Activated T-helper 1 cell treated with anti-CD3 and anti-CD28 coated beads, Interleukin-12 subunit alpha, Interleukin-12 subunit beta, Interleukin-2, Interleukin-4 antibody, amounts not matched to agents 30 ng/mL and 10 ng/mL and 1 ng/mL, durations not matched to agents 14 hours and 24 hours and 36 hours (primary cell): ENCODE measurements around the gene SPDEF. TPM values are rescaled to one million over a fixed set of nuclear protein-coding genes. Genes with fewer than 3 reads are reported as not detected.

Experiments used
- DNase-seq: peaks from one replicate; pipeline ENCODE4 v3.0.0; 2021; ENCODE audit warnings: low spot score
- H3K27ac Mint-ChIP-seq: one replicate; pipeline ENCODE4 v1.8.0; 2021; ENCODE audit warnings: mild to moderate bottlenecking, mixed read lengths
- H3K27me3 Mint-ChIP-seq: one replicate; pipeline ENCODE4 v1.8.0; 2022; ENCODE audit warnings: mild to moderate bottlenecking, moderate library complexity, mixed read lengths; ENCODE audit not compliant: insufficient read depth
- H3K36me3 Mint-ChIP-seq: one replicate; pipeline ENCODE4 v1.8.0; 2021; ENCODE audit warnings: low read depth, mixed read lengths
- H3K4me1 Mint-ChIP-seq: one replicate; pipeline ENCODE4 v1.8.0; 2021; ENCODE audit warnings: low read depth, mixed read lengths
- H3K4me3 Mint-ChIP-seq: one replicate; pipeline ENCODE4 v1.8.0; 2021; ENCODE audit warnings: mild to moderate bottlenecking, moderate library complexity, mixed read lengths
- H3K9me3 Mint-ChIP-seq: one replicate; pipeline ENCODE4 v1.8.0; 2021; ENCODE audit warnings: mixed read lengths
- intact Hi-C: fragments of 100-400 bp; cut with micrococcal nuclease; formaldehyde crosslinking; loops from one replicate; pipeline ENCODE4 v1.15.1; 2024
- total RNA-seq: library from RNA; stranded (reverse); gene quantifications from 2 replicates; pipeline ENCODE4 v1.2.3, GENCODE V29; 2022

Gene SPDEF
- total RNA-seq, 1 donor from 2014 or later = not detected

DNA sequence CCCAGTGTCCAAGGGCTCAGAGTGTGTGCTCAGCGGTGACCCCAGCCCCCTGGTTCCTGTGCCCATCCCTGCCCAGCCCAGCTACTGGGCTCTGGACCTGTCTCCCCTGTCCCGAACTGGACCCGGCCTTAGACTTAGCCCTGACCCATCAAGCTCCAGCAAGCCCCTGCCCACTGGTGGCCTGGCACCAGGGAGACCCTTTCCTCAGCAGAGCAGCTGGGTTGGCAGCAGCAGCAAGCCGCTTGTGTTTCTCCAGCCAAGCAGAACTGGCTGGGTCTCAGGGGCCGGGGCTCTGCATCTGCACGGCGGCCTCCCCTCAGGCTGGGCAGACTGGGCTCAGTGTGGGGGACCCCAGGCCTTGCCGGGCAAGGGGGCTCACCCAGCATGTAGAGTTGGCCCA, 801 bp downstream of the SPDEF start:
- no peaks in the 10 kb centered on the region for H3K9me3 Mint-ChIP-seq
- H3K4me1 Mint-ChIP-seq = peaks cover 5% of the 10 kb centered on the region
- no peak for DNase-seq
- intact Hi-C loops = no loop called here
- H3K27me3 Mint-ChIP-seq = no peaks in the 10 kb centered on the region
- H3K4me3 Mint-ChIP-seq = no peak overlapping the region
- H3K27ac Mint-ChIP-seq = no peak overlapping the region
- H3K36me3 Mint-ChIP-seq = no peaks in the 10 kb centered on the region

DNA sequence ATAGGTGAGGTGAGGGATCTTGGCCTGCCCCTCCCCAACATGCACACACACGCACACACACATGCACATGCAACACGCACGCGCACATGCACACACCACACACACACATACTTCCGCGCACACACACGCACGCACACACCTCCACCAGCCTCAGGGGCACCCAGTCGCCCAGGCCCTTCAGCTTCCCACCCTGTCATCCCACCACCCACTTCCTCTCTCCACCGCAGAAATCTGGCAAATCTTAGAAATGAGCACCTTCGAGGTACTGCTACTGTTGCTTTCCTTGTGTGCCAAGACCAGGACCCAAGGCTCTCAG, 1.2 kb downstream of the SPDEF start:
- Mint-ChIP-seq H3K27ac (no peak overlapping the region), H3K4me3 (no peak overlapping the region), H3K4me1 (peaks cover 5% of the 10 kb centered on the region), H3K36me3 (no peaks in the 10 kb centered on the region), H3K27me3 (no peaks in the 10 kb centered on the region), H3K9me3 (no peaks in the 10 kb centered on the region)
- DNase-seq = no peak
- intact Hi-C loops = no loop called here

DNA sequence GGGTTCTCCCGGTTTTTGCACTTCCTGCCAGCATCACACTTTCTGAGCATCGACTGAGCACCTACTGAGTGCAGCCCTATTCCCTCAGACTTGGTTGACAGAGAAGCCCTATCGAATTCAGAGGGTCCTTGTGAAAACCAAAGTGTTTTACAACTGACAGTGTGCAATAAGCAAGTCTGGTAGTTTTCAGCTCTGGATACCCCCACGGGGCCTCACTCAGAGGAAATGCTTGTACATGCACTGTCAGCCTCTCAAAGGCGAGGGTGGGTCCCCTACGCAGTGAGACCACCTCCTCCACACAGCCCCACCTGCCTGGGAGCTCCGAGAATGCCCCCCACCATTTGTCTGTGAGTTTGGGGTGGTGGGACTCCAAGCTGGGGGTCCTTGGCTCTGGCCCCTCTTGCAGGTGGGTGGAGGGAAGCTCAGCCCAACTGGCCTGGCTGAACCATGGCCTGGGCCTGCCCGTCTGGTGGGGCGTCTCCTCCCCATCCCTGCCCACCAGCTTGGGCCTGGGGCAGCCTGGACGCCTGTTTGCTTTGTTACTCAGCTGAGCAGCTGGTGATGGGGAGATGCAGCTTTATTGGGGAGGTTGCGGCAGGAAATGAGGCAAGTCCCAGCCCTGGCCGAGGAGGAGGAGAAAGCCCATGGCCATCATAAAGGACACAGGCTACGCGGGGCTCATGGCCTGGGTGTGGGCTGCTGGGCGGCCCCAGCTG, 1.7 kb downstream of the SPDEF start:
- no peak overlapping the region for H3K4me3 Mint-ChIP-seq
- H3K27ac Mint-ChIP-seq = no peak overlapping the region

GRCh38 chr6:34553750-34554149, 2.4 kb downstream of the SPDEF start:
- Mint-ChIP-seq H3K4me3 (no peak overlapping the region), H3K9me3 (no peaks in the 10 kb centered on the region), H3K27me3 (no peaks in the 10 kb centered on the region), H3K4me1 (peaks cover 5% of the 10 kb centered on the region), H3K36me3 (no peaks in the 10 kb centered on the region), H3K27ac (no peak overlapping the region)
- intact Hi-C loops = no loop called here
- DNase-seq = no peak

More for the DNA sequence above, 1.7 kb downstream of the SPDEF start:
- intact Hi-C loops = no loop called here
- peaks cover 5% of the 10 kb centered on the region for H3K4me1 Mint-ChIP-seq
- no peak for DNase-seq
- no peaks in the 10 kb centered on the region for H3K9me3 Mint-ChIP-seq
- no peaks in the 10 kb centered on the region for H3K36me3 Mint-ChIP-seq
- no peaks in the 10 kb centered on the region for H3K27me3 Mint-ChIP-seq

GRCh38 chr6:34553146-34553545, 3.0 kb downstream of the SPDEF start:
- Mint-ChIP-seq H3K27ac (no peak overlapping the region), H3K27me3 (no peaks in the 10 kb centered on the region), H3K4me1 (peaks cover 5% of the 10 kb centered on the region)

GRCh38 chr6:34552620-34553019, 3.5 kb downstream of the SPDEF start:
- intact Hi-C loops = no loop called here
- H3K27ac Mint-ChIP-seq = no peak overlapping the region
- no peak overlapping the region for H3K4me3 Mint-ChIP-seq
- peaks cover 5% of the 10 kb centered on the region for H3K4me1 Mint-ChIP-seq
- no peaks in the 10 kb centered on the region for H3K9me3 Mint-ChIP-seq
- no peak for DNase-seq
- H3K27me3 Mint-ChIP-seq = no peaks in the 10 kb centered on the region
- H3K36me3 Mint-ChIP-seq = no peaks in the 10 kb centered on the region

More at GRCh38 chr6:34553146-34553545, 3.0 kb downstream of the SPDEF start:
- Mint-ChIP-seq H3K9me3 (no peaks in the 10 kb centered on the region), H3K4me3 (no peak overlapping the region), H3K36me3 (no peaks in the 10 kb centered on the region)
- DNase-seq = no peak
- intact Hi-C loops = no loop called here

GRCh38 chr6:34551720-34552119, 4.4 kb downstream of the SPDEF start:
- Mint-ChIP-seq H3K4me3 (no peak overlapping the region), H3K9me3 (no peaks in the 10 kb centered on the region), H3K4me1 (peaks cover 5% of the 10 kb centered on the region), H3K27ac (no peak overlapping the region), H3K36me3 (no peaks in the 10 kb centered on the region), H3K27me3 (no peaks in the 10 kb centered on the region)
- intact Hi-C loops = no loop called here
- no peak for DNase-seq

- intact Hi-C loops = no loop called here
- Mint-ChIP-seq H3K36me3 (no peaks in the 10 kb centered on the region), H3K4me3 (no peak overlapping the region), H3K9me3 (no peaks in the 10 kb centered on the region), H3K27ac (no peak overlapping the region), H3K27me3 (no peaks in the 10 kb centered on the region), H3K4me1 (peaks cover 5% of the 10 kb centered on the region)
- no peak for DNase-seq
These were observed 6.3 kb downstream of the SPDEF start for GRCh38 chr6:34549804-34550202.

DNA sequence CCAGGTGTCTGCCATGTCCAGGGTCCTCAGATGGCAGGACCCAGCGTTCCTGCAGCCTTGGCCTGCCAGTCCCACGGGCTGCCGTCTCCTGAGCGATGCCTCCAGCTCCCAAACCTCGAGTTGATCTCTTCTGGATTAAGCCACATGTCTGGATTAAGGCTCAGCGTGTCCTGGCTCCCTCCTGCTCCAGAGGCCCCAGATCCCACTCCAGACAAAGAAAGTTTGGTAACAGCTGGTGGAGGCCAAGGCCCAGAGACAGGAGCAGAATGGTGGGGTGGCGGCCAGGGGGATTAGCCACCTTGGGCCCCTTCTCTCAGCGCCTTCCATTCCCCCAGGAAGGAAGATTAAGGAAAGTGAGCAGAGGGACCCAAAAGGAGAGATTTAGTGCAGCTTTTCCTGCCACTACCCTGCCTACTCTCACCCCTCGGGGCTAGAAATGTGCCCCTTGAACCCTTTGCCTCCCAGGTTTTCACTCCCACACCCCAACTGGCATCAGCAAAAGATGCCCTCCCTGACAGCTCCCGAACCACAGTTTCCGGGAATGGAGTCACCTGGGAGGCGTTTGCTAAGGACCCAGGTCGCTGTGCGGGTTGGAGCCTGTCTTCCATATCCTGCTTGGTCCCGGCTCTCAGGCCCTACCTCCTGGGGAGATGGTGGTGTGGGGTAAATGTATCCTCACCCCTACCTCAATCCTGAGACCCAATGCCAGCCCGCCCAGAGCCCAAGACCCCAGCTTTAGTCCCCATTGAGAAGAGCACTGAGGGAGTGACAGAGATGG, 6.9 kb downstream of the SPDEF start:
- H3K27ac Mint-ChIP-seq = no peak overlapping the region
- no peaks in the 10 kb centered on the region for H3K9me3 Mint-ChIP-seq
- H3K4me3 Mint-ChIP-seq = no peak overlapping the region
- intact Hi-C loops = no loop called here
- H3K4me1 Mint-ChIP-seq = peaks cover 4% of the 10 kb centered on the region
- no peaks in the 10 kb centered on the region for H3K27me3 Mint-ChIP-seq
- no peak for DNase-seq
- no peaks in the 10 kb centered on the region for H3K36me3 Mint-ChIP-seq

DNA sequence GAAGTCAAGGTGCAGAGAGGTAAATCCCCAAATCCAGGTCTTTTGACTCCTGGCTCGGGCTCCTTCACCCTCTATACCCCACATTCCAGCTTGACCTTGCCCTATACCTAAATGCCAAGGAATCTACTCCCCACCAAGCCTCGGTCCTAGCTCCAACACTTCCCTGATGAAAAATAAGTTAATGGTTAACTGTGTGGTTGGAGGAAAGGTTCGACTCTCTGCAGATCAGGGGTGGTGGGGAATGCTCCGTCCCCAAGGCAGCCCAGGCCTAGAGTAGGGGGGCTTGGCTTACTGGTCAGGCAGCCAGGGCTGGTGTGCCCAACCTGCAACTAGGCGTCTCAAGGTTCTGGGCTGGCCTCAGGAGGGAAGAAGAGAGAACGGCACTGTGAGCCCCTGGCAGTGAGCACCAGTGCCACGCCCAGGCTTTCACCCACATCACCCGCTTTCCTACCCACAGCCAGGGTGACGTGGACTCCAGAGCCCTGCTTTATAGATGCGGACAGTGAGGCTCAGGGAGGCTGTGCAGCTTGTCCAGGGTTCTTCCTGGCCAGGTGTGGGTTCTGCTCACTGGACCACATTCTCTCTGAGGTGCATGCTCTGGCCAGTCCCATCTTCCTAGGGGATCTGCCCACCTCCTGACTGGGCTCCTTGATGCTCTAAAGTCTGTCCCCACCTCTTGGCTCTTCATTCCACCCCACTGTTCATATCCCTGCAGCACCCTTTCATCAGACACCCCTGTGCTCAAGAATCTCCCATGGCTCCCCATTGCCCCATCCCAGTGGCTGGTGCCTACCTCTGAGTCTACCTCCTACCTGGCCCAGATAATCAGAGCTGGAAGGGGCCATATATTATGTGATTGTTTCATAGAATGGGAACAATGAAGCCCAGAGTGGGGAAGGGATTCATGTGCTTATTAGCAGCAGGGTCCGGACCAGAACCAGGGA, 8.2 kb downstream of the SPDEF start:
- DNase-seq = no peak
- Mint-ChIP-seq H3K27ac (no peak overlapping the region), H3K4me1 (no peaks in the 10 kb centered on the region), H3K27me3 (no peaks in the 10 kb centered on the region), H3K4me3 (no peak overlapping the region), H3K9me3 (no peaks in the 10 kb centered on the region), H3K36me3 (no peaks in the 10 kb centered on the region)
- intact Hi-C loops = no loop called here

- peaks cover 2% of the 10 kb centered on the region for H3K27me3 Mint-ChIP-seq
- no peak overlapping the region for H3K4me3 Mint-ChIP-seq
- no peak for DNase-seq
- no peaks in the 10 kb centered on the region for H3K36me3 Mint-ChIP-seq
- no peaks in the 10 kb centered on the region for H3K9me3 Mint-ChIP-seq
- intact Hi-C loops = no loop called here
- no peaks in the 10 kb centered on the region for H3K4me1 Mint-ChIP-seq
- no peak overlapping the region for H3K27ac Mint-ChIP-seq
These were observed 9.4 kb downstream of the SPDEF start for GRCh38 chr6:34546551-34547321.

DNA sequence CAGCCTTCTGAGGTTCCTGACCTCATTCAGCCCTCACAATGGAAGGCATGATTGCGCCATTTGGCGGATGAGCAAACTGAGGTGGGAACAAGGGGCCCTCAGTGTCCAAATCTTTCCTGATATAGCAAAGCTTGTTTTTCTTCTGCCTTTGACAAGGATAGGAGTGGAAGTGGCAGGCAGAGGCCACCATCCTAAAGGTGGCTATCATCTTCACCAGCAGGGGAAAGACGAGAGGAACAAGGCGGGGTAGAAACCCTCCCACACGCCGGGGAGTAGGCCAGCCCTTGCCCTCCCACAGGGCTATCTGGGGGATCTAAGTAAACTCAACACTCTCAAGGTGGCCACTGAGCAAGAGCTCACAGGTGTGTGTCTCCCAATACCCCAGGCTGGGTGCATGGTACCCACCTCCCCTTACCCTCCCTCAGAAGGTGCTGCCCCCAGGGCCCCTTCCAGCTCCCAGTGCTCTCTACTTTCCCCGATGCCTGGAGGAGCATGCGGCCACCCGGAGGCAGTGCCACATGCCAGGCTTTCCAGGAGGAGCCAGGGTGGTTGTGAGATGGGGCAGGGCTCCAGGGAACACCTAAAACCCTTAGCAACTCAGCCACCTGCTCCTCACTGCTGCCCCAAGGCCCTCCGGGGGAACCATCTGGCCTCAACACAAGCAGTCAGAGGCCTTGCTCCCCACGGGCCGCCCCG, 11.2 kb downstream of the SPDEF start:
- DNase-seq = no peak
- H3K36me3 Mint-ChIP-seq = no peaks in the 10 kb centered on the region
- H3K4me3 Mint-ChIP-seq = no peak overlapping the region
- H3K9me3 Mint-ChIP-seq = no peaks in the 10 kb centered on the region
- H3K4me1 Mint-ChIP-seq = no peaks in the 10 kb centered on the region
- peaks cover 2% of the 10 kb centered on the region for H3K27me3 Mint-ChIP-seq
- intact Hi-C loops = no loop called here
- no peak overlapping the region for H3K27ac Mint-ChIP-seq
